Ovary (tissue), 3 donors: ENCODE results near the gene CCDC86.

ENCODE experiments used
- EP300 ChIP-seq: sonication (generic); formaldehyde crosslinking; IDR thresholded peaks from one replicate; pipeline ENCODE4 v1.6.1; 2017; ENCODE audit warnings: antibody characterized with exemption
- TF ChIP-seq, protein P1 (sequence below), 3 donors: fragments of 450-650 bp in 2 of 3; fragments of 200-600 bp in 1 of 3; IDR thresholded peaks; one replicate each; pipeline versions ENCODE4 v1.5.1 to v1.8.0; 2016 to 2022; ENCODE audit warnings: antibody characterized with exemption in 3 of 3, mild to moderate bottlenecking in 1 of 3
- donor health status: DM: no; HTN: no; CAD: no.

- no peak for TF ChIP-seq EP300
- TF ChIP-seq, protein P1, sequence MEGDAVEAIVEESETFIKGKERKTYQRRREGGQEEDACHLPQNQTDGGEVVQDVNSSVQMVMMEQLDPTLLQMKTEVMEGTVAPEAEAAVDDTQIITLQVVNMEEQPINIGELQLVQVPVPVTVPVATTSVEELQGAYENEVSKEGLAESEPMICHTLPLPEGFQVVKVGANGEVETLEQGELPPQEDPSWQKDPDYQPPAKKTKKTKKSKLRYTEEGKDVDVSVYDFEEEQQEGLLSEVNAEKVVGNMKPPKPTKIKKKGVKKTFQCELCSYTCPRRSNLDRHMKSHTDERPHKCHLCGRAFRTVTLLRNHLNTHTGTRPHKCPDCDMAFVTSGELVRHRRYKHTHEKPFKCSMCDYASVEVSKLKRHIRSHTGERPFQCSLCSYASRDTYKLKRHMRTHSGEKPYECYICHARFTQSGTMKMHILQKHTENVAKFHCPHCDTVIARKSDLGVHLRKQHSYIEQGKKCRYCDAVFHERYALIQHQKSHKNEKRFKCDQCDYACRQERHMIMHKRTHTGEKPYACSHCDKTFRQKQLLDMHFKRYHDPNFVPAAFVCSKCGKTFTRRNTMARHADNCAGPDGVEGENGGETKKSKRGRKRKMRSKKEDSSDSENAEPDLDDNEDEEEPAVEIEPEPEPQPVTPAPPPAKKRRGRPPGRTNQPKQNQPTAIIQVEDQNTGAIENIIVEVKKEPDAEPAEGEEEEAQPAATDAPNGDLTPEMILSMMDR (IDR thresholded peaks at IDR 0.05): no peak
Measured at GRCh38 chr11:60859616-60860250, 17.8 kb downstream of the CCDC86 start.
